GM21423 (cell line): ENCODE measurements around the gene RNF4.

Experiments used
- ATAC-seq: cut with Tn5 transposase; IDR thresholded peaks from one replicate; pipeline ENCODE4 v1.9.1; 2021; ENCODE audit warnings: mild to moderate bottlenecking, moderate library complexity; ENCODE audit not compliant: unreplicated experiment

RNF4 gene

DNA sequence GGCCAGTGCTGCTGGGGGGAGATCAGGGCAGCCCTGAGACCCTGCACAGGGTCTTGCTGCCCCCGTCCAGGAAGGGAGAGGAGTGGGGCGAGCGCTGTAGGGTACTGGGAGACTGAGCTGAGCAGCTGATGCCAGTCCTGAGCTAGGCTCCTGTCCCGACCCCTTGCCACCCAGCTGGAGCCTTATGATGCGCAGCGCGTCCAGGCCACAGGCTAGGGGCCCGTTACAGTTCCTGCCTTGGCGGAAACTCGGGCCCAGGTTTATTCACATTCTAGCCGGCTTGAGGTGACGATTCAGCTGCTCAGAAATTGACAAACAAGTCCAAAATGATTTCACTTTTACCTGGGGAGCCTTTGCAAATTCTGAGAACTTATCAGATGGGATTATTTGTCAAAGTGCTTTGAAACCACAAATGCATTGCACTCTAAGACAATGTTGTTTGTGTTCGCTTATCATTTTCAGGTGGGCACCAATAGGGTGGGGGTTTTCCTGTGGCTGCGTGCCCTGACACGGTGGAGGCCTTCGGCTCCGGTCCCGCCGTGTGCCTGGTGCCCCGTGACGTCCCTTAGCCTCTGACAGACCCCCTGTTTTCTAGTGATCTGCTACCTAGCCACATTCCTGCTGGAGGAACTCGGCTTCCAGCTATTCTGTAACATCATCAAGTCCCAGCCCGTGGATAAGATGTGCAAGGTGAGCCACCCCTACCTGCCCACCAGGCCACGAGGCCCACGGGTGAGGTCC is 31.3 kb upstream of the RNF4 start:
- ATAC-seq: no peak

DNA sequence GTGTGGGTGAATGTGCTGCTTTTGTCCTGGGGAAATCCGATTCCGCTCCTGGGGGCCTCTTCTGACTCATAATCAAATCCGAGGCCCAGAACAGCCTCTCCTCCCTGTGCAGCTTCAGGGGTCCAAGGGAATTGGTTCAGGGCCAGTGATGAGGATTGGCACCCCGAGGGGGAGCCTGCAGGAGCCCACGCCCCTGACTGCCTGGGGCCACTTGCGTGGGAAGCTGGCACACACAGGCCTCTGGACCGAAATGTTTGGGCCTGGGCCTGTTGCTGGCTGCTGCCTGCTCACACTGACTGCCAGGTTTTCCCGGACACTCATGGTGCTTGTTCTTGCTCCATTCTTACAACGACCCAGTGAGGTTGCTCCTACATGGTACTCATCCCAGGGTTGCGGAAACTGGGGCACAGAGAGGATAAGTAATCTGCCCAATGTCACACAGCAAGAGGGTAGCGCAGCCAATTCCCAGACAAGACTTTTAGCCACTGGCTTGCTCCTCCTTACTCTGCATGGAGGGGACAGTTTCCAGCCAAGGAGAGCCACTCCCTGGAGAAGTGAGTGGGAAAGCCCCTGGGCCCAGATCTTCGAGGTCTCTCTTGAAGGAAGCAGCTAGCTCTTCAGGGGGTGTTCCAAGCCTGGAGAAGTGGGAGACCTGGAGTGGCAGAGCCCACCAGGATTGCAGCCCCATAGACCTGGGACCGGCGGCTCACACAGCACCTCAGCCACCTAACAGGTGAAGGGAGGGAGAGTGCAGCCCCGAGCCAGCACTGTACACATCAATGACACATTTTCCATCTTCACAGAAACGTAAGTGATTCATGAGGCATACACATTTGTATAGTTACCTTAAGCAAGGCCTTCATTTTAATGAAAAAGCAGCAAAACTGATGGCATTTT is 29.8 kb upstream of the RNF4 start:
- ATAC-seq: no peak

GRCh38 chr4:2441393-2442174 is 27.3 kb upstream of the RNF4 start:
- ATAC-seq: peak; percentile 76

- ATAC-seq: no peak
Observed at GRCh38 chr4:2442175-2442993, 26.5 kb upstream of the RNF4 start.

DNA sequence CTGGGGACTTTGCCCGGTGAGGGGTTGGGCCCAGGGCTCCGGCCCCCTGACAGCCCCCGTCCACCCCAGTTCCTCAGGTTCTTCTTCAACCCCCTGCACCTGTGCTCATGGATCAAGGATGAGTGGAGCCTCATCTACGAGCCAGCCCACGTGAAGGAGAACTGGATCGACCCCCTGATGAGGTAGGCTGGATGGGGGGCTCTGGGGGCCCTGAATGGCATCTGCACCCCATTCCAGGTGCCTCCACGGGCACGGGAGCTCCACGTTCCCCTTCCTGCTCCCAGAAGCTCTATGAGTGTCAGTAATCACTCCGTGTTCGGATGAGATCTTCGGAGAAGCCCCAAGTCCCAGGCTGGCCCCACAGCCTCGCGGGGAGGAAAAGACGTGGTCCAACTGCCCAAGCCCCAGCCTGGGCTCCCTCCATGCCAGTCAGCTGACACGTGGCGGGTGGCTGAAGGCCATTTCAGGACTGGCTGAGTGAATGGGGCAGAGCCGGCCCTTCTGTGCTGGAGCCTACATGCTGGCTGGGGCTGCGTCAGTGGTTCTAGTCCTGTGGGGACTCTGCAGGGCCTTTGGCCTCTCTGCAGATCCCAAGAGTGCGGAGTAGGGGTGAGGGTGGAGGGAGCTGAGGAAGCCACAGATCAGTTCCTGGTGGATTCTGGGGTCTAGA is 25.7 kb upstream of the RNF4 start:
- ATAC-seq: no peak

DNA sequence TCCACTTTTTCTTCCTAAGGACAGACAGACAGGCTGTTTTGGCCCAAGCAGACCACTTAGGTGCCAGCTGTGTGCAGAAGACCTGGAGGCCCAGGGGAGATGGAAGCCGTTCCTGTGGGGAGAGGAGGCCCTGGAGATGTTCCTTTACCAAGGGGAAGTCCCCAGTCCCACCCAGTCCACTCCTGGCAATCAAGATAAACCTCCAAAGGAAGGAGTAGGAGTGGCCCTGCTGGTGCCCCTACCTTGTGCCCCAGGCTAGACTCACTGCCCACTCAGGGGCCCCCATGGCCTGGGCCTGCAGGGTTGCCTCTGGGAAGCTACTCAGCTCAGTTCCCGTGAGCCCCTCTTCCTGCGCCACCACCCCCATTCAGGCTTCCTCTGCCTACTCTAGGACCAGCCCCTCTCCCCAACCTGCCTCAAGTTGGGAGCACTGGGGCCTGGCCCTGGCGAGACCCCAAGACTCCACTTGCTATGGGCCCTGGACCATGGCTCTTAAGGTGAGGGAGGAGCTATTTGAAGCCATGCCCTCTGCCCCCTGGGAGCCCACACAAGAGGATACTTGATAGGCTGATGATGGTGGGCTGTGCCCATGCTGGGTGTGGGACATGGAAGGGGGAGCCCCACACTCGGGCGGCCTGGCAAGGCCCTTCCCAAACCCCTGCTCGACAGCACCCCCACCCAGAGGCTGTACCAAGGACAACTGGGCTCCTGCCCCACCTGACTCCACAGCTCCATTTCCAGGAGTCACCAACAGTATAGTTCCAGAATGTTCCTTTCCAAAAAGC is 24.8 kb upstream of the RNF4 start:
- no peak for ATAC-seq

- no peak for ATAC-seq
Observed at GRCh38 chr4:2445130-2445529, 23.8 kb upstream of the RNF4 start.

- ATAC-seq: no peak
Observed at GRCh38 chr4:2445571-2445970, 23.3 kb upstream of the RNF4 start.

DNA sequence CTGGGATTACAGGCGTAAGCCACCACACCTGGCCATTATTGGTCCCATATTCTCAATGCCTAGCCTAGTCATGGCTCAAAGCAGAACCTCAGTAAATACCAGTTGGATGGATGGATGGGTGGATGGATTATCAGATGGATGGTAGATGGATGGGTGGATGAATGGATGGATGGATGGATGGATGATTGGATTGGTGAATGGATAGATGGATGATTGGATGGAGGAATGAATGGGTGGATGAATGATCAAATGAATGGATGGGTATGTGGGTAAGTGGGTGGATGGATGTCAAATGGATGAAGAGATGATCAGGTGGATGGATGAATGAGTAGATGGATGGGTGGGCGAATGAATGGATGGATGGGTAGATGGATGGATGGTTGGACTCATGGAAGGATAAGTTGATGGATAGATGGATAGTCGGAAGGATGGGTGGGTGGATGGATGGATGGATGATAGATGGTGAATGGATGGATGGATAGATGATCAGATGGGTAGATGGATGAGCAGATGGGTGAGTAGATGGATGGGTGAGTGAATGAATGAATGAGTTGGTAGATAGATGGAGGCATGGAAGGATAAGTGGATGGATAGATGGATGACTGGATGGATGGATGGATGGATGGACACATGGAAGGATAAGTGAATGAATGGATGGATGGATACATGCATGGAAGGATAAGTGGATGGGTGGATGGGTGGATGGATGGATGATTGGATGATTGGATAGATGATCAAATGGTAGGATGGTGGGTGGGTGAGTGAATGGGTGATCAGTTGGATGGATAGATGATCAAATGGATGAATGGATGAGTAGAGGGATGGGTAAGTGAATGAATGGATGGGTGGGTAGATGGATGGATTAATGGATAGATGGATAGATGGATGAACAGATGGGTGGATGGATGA is 22.0 kb upstream of the RNF4 start:
- no peak for ATAC-seq

DNA sequence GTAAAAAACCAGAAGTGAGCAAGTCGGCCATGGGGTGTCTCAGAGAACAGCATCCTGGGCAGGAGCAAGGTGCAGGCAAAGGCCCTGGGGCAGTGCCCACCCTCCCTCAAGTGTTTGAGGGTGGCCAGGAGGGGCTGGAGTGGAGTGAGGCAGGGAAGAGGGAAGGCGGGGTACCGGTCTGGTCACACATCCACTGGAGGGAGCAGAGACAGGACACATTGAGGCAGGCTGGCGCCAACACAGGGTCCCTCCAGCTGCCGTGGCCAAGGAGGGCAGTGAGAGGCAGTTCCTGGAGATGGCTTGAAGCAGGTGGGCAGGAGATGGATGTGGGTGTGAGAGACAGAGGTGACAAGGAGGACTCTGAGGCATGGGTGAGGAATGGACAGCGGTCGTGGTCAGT is 20.3 kb upstream of the RNF4 start:
- no peak for ATAC-seq

DNA sequence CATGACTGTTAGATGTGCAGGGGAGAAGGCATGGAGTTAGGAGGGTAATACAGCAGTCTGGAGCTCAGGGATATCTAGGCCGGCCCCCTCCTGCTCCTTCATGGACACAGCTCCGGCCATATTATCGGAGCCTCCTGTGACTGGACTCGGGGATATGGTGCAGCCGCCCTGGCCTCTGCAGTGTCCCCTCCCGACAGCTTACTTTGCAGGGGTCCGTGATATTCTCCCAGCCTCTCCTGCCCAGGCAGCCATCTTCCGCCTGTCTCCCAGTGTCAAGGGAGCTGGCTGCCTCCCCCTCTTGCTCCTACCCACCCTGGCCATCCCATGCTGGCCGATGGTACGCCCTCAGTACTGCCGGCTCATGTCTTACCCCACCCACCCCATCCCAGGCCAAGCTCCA is 19.9 kb upstream of the RNF4 start:
- no peak for ATAC-seq

DNA sequence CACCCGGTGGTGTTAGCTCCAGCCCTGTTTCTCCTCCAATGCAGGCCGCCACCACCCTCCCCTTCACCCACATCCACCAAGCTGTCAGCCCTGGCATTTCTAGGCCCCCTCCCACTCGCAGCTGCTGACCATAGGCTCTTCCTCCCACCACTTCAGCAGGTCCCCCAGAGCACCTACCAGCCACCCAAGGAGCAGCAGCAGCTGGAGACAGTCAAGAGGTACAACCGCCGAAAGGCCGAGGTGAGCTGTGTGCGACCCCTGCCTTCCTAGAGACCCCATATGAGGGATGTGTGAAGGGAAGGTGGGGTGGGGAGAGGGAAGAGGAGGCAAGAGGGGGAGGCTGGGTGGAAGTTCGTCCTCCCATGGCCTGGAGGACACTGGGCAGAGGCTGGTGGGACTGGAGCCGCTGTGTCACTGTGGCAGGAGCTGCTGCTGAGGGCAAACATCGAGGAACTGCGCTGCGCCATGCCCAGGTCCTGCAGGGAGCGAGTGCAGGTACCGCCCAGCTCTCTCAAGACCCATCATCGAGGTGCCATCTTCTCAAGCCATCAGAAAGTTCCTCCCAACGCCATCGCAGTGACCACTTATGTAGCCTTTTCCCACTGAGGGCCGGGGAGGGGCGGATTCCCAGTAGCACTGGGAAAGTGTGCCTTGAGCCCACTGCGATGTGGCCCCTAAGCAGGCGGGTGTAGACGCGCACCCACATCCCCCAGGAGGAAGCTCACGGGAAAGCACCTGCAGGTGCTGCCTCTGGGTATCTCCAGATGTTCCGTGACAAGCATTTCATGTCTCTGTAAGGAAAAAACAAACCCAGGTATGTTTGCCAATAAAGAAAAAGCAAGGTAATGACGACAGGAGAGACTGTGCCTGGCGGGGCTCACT is 19.2 kb upstream of the RNF4 start:
- ATAC-seq: no peak

GRCh38 chr4:2450394-2451035 is 18.4 kb upstream of the RNF4 start:
- no peak for ATAC-seq

DNA sequence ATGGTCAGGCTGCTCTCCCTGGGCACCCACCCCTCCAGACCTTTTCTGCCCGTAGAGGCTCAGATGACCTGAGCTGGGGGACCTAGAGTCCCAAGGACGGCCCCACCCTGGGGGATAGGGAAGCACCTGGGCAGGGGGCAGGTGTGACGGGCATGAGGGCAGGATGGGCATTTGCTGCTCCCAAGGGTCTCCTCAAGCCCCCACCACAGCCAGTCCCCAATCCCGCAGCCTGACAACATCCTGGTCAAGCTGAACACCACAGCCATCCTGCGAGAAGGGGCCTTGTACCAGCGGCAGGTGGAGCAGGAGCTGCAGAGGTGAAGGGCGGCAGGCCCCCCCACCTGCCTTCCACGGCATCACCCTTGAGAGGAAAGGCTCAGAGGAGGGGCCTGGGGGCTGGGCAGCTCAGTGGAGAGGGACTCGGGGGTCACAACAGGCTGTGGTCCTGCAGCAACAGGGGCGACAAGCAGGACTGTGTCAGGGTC is 17.8 kb upstream of the RNF4 start:
- no peak for ATAC-seq

GRCh38 chr4:2451821-2452785 is 16.8 kb upstream of the RNF4 start:
- ATAC-seq: no peak
